ENCODE measurements around the gene RBL1.

The RBL1 gene

GRCh38 chr20:36950414-36951197, 145.2 kb downstream of the RBL1 start:
- no peak for DNase-seq (ENCODE audit: low read depth)
